ENCODE results near the gene MCTS1. TPM values are rescaled to one million over a fixed set of nuclear protein-coding genes. Genes with fewer than 3 reads are reported as not detected.

Gene MCTS1
- total RNA-seq, 4 donors from 2014 or later: 17.7 to 42.1 (median 26.8) TPM

GRCh38 chrX:120612086-120612485 is 8.2 kb downstream of the MCTS1 start:
- Histone ChIP-seq H3K27ac (no peak overlapping the region), H3K27me3 (no peaks in the 10 kb centered on the region), H3K4me1 (no peaks in the 10 kb centered on the region), H3K9me3 (no peaks in the 10 kb centered on the region), H3K4me3 (no peak overlapping the region), H3K36me3 (peaks cover 0 to 20% (median 0%) of the 10 kb centered on the region in 3 donors)
- TF ChIP-seq, protein P1, sequence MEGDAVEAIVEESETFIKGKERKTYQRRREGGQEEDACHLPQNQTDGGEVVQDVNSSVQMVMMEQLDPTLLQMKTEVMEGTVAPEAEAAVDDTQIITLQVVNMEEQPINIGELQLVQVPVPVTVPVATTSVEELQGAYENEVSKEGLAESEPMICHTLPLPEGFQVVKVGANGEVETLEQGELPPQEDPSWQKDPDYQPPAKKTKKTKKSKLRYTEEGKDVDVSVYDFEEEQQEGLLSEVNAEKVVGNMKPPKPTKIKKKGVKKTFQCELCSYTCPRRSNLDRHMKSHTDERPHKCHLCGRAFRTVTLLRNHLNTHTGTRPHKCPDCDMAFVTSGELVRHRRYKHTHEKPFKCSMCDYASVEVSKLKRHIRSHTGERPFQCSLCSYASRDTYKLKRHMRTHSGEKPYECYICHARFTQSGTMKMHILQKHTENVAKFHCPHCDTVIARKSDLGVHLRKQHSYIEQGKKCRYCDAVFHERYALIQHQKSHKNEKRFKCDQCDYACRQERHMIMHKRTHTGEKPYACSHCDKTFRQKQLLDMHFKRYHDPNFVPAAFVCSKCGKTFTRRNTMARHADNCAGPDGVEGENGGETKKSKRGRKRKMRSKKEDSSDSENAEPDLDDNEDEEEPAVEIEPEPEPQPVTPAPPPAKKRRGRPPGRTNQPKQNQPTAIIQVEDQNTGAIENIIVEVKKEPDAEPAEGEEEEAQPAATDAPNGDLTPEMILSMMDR (IDR thresholded peaks at IDR 0.05): no peak
- no peak for TF ChIP-seq POLR2A (IDR thresholded peaks at IDR 0.05)
- DNase-seq: no peak

DNA sequence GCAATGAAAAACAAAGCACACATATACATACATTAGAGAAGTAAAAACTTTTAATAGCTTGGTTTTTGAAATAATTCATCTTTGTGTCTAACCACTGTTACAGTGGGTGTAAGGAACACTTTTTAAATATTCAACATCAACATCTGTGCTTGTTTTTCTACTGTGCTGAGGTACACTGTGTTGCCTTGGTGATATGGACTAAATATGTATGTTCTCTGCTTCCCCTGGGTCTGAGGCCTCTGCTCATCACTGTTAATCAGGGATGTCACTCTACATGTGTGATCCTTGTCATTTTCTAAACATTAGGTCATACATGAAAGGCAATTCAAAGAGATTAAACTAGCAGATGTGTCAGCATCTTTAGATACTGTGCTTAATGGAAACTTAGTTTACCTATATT is 10.9 kb downstream of the MCTS1 start:
- no peak for TF ChIP-seq POLR2A (IDR thresholded peaks at IDR 0.05)
- TF ChIP-seq, protein P1 (IDR thresholded peaks at IDR 0.05): no peak
- H3K4me1 ChIP-seq: no peaks in the 10 kb centered on the region
- no peak for DNase-seq
- no peak overlapping the region for H3K27ac ChIP-seq
- no peaks in the 10 kb centered on the region for H3K9me3 ChIP-seq
- peaks cover 0 to 8% (median 0%) of the 10 kb centered on the region in 3 donors for H3K36me3 ChIP-seq
- no peaks in the 10 kb centered on the region for H3K27me3 ChIP-seq
- H3K4me3 ChIP-seq: no peak overlapping the region

GRCh38 chrX:120617996-120618630 is 14.2 kb downstream of the MCTS1 start:
- Histone ChIP-seq H3K36me3 (peaks cover 0 to 8% (median 0%) of the 10 kb centered on the region in 3 donors), H3K27me3 (no peaks in the 10 kb centered on the region), H3K27ac (no peak overlapping the region), H3K4me3 (no peak overlapping the region), H3K4me1 (no peaks in the 10 kb centered on the region), H3K9me3 (no peaks in the 10 kb centered on the region)
- TF ChIP-seq, protein P1 (IDR thresholded peaks at IDR 0.05): no peak
- DNase-seq: no peak

DNA sequence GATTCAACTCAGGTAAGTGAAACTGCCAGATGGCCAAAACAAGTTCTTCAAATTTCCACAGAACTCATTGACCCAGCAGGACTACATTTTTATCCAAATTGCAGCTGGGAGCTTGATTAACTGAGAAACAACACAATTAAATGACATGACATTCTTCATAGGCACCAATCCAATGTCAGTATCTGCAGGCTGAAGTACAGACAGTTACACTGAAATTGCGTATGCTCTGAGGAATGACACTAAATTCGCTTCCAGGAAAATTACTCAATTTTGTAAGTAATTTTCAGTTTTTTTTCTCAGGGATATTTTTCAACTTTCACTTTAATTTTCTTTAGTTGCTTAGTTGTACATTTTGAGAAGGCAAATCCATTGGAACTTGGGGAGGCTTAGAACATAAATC is 21.5 kb downstream of the MCTS1 start:
- Histone ChIP-seq H3K36me3 (no peaks in the 10 kb centered on the region), H3K9me3 (no peaks in the 10 kb centered on the region), H3K27me3 (no peaks in the 10 kb centered on the region), H3K4me3 (no peak overlapping the region), H3K4me1 (no peaks in the 10 kb centered on the region), H3K27ac (no peak overlapping the region)
- no peak for TF ChIP-seq POLR2A (IDR thresholded peaks at IDR 0.05)
- TF ChIP-seq, protein P1 (IDR thresholded peaks at IDR 0.05): no peak
- no peak for DNase-seq

GRCh38 chrX:120629667-120630537 is 26.0 kb downstream of the MCTS1 start, which contains the start of gene C1GALT1C1:
Gene C1GALT1C1, minus strand, starts transcription at chrX:120630054. Its CDS starts 2,888 bp downstream, at chrX:120627166.
- peak; percentile 88 to 96 (median 92) for DNase-seq
- TF ChIP-seq, protein P1 (IDR thresholded peaks at IDR 0.05): no peak
- peak; percentile 58 to 60 for TF ChIP-seq POLR2A (IDR thresholded peaks at IDR 0.05)
- H3K27ac ChIP-seq: peak within 1 kb of the TSS; percentile 90 to 95 (median 92)
- no peaks in the 10 kb centered on the region for H3K9me3 ChIP-seq
- H3K4me1 ChIP-seq: no peaks in the 10 kb centered on the region
- peak within 1 kb of the TSS; percentile 48 to 77 (median 58) for H3K4me3 ChIP-seq
- H3K36me3 ChIP-seq: no peaks in the 10 kb centered on the region
- H3K27me3 ChIP-seq: no peaks in the 10 kb centered on the region

Data from Peyer's patch (tissue), 4 donors.